ENCODE results near the gene CHRDL2.

The CHRDL2 gene

GRCh38 chr11:74679513-74679865 lies 51.7 kb downstream of the CHRDL2 start:
- Histone ChIP-seq H3K4me1 (no peaks in the 10 kb centered on the region; the same call in 1 of the 2 replicates), H3K36me3 (no peaks in the 10 kb centered on the region), H3K27me3 (no peaks in the 10 kb centered on the region), H3K9me3 (no peaks in the 10 kb centered on the region), H3K4me3 (ENCODE audit: low read depth, low read length) (no peak overlapping the region)
- no peak for DNase-seq
- no peak for TF ChIP-seq CTCF (IDR thresholded peaks at IDR 0.05; ENCODE audit: low read depth, low read length)

GRCh38 chr11:74678591-74679512 lies 52.4 kb downstream of the CHRDL2 start:
- Histone ChIP-seq H3K4me1 (no peaks in the 10 kb centered on the region; the same call in 1 of the 2 replicates), H3K36me3 (no peaks in the 10 kb centered on the region), H3K4me3 (ENCODE audit: low read depth, low read length) (no peak overlapping the region), H3K9me3 (no peaks in the 10 kb centered on the region), H3K27me3 (no peaks in the 10 kb centered on the region)
- DNase-seq, result no peak
- no peak for TF ChIP-seq CTCF (IDR thresholded peaks at IDR 0.05; ENCODE audit: low read depth, low read length)

DNA sequence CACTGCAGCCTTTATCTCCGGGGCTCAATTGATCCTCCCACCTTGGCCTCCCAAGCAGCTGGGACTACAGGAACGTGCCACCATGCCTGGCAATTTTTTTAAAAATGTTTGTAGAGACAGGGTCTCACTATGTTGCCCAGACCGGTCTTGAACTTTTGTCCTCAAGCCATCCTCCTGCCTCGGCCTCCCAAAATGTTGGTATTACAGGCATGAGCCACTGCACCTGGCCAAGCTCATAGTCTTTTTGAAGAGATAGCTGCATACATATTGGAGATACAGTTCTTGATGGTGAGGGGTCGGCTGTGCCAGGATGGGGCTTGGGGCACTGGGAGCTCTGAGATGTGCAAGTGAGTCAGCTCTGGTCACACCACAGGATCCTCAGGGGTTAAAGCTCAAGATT lies 53.2 kb downstream of the CHRDL2 start:
- Histone ChIP-seq H3K36me3 (no peaks in the 10 kb centered on the region), H3K27me3 (no peaks in the 10 kb centered on the region), H3K9me3 (no peaks in the 10 kb centered on the region), H3K4me1 (peaks cover 3% of the 10 kb centered on the region; the same call in 1 of the 2 replicates), H3K4me3 (ENCODE audit: low read depth, low read length) (no peak overlapping the region)
- no peak for DNase-seq
- no peak for TF ChIP-seq CTCF (IDR thresholded peaks at IDR 0.05; ENCODE audit: low read depth, low read length)

- no peak for TF ChIP-seq CTCF (IDR thresholded peaks at IDR 0.05; ENCODE audit: low read depth, low read length)
- Histone ChIP-seq H3K4me3 (ENCODE audit: low read depth, low read length) (no peak overlapping the region), H3K27me3 (no peaks in the 10 kb centered on the region), H3K36me3 (no peaks in the 10 kb centered on the region), H3K9me3 (no peaks in the 10 kb centered on the region), H3K4me1 (peaks cover 3% of the 10 kb centered on the region; the same call in 1 of the 2 replicates)
- DNase-seq, result no peak
Observed at GRCh38 chr11:74677131-74677530, 54.1 kb downstream of the CHRDL2 start.

DNA sequence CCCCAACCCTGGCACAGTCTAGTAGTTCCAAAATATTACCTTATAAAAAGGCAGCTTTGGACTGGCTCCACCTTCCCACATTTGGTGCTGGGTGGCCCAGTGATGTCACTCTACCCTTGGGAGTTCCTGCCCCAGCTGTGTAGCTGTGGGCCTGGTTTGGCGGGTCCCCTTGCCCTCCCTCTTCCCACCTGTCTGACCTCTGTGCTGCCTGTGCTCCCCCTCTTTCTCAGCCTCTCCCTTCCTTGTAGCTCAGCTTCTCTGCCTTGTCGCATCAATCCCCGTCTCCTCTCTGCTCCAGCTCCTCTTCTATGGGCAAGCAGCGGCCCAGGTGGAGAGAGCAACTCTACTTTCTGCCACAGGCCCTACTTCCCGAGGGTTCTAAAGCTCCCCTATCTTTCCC lies 54.6 kb downstream of the CHRDL2 start:
- Histone ChIP-seq H3K4me3 (ENCODE audit: low read depth, low read length) (no peak overlapping the region), H3K36me3 (no peaks in the 10 kb centered on the region), H3K4me1 (peaks cover 3% of the 10 kb centered on the region; the same call in 1 of the 2 replicates), H3K9me3 (no peaks in the 10 kb centered on the region; the same call in 1 of the 2 replicates), H3K27me3 (no peaks in the 10 kb centered on the region)
- no peak for DNase-seq
- TF ChIP-seq CTCF (IDR thresholded peaks at IDR 0.05; ENCODE audit: low read depth, low read length), result no peak

DNA sequence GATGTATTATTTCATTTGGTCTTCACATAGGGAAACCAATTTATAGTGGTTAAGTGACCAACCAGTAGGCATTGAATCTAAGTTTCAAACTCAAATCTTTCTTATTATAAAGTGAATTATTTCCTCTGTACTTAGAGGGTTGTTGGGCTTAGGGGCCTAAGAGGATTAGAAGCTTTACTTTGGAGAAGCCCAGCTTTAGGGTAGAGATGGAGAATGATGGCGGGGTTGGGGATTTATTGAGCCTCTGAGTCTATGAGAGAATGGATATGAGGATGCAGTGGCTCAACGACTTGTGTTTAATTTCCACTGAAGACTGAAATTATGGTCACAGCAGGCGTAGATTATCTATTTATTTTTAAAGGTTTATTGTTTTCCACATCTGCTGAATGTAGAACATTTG lies 55.5 kb downstream of the CHRDL2 start:
- no peak for DNase-seq
- TF ChIP-seq CTCF (IDR thresholded peaks at IDR 0.05; ENCODE audit: low read depth, low read length), result no peak
- Histone ChIP-seq H3K27me3 (no peaks in the 10 kb centered on the region), H3K4me3 (ENCODE audit: low read depth, low read length) (no peak overlapping the region), H3K4me1 (peaks cover 3% of the 10 kb centered on the region; the same call in 1 of the 2 replicates), H3K9me3 (no peaks in the 10 kb centered on the region; the same call in 1 of the 2 replicates), H3K36me3 (no peaks in the 10 kb centered on the region)

All from BE2C (cell line).